ENCODE results near the gene MAML1.
"Not testable (repeated sequence)": the region's sequence is repeated elsewhere in the genome, so short reads cannot be mapped to it uniquely, and the experiment has no call there.

Gene MAML1

DNA sequence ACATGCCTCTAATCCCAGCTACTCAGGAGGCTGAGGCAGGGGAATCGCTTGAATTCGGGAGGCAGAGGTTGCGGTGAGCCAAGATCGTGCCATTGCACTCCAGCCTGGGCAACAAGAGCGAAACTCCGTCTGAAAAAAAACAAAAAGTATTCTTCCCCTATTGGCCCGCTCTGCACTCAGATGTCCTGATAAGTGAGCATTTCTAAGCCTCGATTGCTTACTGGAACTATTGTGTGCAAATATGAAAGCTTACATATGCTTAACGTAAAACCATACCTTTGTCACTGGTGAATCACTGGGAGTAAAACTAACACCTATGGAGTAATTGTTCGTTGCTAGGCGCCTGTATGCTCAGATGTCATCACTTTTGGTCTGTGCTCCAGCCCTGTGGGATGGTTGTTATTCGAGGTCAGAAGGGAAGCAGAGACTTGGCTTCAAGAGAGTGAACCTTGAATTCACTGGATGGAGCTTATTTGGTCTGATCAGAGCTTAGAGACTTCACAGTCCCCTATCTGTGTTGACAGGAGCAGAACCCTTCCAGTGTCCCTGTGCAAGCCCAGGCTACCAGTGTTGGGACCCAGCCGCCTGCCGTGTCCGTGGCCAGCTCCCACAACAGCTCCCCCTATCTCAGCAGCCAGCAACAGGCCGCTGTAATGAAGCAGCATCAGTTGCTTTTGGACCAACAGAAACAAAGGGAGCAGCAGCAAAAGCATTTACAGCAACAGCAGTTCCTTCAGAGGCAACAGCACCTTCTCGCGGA lies 35.9 kb downstream of the MAML1 start:
- DNase-seq: no peak

DNA sequence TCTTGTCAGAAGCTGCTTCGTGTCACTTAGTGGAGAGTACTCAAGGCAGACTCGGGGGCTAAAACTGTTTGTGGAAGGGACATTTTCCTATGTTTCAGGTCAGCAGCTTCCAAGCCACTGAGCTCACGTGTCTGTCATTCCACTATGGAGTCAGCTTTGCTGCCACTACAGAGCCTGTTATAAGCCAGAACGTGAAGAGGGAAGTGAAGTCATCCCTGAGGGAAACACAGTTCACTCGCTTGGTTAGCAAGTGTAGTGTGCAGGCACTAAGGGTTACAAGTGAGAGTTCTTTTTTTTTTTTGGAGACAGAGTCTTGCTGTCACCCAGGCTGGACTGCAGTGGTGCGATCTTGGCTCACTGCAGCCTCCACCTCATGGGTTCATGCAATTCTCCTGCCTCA lies 36.6 kb downstream of the MAML1 start:
- DNase-seq: no peak

DNA sequence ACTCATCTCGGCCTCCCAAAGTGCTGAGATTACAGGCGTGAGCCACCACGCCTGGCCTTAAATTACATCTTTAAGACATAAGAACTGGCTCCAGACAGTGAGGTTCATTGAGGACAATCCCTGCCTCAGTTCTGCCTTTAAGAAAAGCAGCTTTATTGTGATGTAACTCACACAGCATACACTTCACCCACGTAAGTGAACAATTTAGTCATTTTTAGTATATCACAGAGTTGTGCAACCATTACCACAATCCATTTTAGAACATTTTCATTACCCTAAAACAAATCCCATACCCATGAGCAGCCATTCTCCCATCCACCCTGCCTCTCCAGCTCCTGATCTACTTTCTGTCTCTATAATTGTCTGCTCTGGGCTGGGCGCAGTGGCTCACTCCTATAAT lies 37.2 kb downstream of the MAML1 start:
- DNase-seq: no peak

DNA sequence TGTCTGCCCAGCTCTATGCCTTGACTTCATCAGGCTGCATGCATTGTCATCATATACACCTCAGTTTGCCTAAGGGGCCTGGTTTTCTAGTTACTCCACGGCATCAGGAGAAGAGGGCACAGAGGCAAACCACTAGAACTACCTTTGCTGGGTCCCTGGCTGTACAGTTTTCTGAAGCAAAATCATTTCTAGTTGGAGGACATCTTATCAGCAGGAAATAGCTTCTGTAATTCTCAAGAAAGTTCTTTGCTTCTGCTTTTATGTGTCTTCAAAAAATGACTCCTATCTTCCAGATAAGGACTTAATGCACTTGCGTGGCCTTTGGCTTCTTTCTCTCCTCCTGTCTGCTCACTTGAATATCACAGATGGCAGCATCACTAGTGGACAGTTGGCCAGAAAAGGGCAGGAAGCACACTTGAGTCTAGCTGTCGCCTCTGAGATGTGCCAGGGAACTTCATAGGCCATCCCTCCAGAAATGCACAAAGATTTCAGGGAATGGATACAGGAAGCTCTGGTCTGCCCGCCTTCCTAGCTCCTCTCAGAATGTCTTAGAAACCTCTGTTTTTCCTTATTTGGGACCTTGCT lies 38.8 kb downstream of the MAML1 start:
- DNase-seq: no peak

DNA sequence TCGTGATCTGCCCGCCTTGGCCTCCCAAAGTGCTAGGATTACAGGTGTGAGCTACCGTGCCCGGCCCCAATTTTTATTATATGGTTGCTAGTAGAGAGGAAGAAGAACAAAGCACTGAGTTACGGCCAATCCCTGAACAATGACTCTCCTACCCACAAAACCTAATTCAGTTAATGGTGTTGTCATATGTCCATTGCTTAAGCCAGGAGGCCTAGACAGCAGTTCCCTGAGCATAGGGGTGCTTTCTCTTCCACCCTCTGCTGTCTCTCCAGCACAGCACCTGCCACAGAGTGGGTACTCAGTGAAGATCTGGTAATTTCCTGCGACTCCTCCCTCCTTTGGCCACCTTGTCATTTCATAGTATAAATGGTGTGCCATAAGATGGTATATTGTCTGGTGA lies 39.7 kb downstream of the MAML1 start:
- no peak for DNase-seq

DNA sequence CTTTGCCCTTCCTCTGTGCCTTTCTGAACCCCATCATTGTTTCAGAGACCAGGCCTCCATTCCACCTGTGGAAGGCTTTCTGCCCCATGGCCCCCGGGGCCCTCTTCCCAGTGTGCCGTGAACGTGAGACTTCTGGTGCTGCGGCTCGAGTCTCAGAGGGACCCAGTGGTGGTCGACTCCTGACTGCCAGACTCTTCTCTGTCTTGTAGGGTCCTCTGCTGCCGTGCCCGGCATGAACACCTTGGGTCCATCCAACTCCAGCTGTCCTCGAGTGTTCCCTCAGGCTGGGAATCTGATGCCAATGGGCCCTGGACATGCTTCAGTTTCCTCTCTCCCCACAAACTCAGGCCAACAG lies 41.0 kb downstream of the MAML1 start:
- no peak for DNase-seq

DNA sequence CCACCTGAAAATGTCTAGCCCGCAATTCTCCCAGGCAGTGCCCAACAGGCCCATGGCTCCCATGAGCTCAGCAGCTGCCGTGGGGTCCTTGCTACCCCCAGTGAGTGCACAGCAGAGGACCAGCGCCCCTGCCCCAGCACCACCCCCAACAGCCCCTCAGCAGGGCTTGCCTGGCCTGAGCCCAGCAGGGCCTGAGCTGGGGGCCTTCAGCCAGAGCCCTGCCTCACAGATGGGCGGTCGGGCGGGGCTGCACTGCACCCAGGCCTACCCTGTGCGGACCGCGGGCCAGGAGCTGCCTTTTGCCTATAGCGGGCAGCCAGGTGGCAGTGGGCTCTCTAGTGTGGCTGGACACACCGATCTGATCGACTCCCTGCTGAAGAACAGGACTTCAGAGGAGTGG lies 41.8 kb downstream of the MAML1 start:
- no peak for DNase-seq

DNA sequence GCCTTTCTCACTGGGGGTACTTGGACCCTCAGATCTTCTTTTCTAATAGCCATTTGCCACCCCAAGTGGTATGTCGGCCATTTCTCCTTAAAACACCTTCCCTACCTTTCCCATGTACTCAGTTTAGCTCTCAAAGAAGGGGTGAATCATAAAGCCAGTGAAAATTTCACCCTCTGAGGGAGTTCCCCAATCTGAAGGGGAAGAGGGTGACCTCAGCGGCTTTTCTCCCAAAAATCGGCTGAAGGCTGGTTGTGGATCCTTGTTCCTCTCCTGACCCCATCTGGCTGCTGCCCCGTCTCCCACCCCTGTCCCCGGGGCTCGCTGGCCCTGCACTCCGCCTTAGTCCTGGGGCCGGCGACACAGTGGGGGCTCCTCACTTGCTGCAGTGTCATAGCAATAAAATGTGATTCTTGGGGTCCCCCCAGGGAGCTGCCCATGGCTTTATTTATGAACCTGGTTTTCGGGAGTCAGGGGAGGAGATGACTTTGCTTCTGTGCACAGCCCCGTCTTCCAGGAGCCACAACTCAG lies 43.9 kb downstream of the MAML1 start:
- DNase-seq: no peak

DNA sequence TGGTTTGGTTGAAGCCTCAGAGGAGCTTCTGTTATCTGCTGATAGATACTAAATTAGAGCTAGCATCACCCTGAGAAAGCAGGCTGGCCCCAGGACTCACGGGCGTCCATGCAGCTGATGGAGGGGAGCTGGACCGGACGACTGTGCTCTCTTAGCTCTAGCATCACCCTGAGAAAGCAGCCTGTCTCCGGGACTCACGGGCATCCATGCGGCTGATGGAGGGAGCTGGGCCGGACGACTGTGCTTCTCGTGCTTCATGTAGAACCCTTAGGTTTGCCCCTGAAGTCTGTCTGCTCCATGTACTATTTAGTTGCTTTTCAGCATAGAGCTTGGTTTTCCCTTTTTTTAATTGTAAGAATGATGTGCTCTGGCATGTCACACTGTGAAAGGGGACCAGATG lies 44.8 kb downstream of the MAML1 start:
- DNase-seq: no peak

DNA sequence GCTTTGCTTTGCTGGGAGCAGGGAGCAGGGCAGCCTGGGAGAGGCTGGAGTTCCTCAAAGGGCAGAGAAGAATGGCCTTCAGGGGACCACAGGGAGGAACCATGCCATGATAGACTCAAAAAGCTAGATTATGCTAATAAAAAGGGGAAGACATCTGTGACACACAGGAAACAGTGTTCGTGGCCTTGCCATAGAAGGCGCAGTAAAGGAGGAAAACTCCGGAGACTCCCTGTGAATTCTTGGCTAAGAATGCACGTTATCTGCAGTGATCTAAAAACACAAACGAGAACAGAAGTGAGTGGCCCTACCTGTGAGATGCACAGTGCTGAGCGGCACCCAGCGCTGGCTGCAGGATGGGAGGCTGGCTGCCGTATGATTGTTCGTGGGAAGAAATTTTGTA lies 45.3 kb downstream of the MAML1 start:
- no peak for DNase-seq

DNA sequence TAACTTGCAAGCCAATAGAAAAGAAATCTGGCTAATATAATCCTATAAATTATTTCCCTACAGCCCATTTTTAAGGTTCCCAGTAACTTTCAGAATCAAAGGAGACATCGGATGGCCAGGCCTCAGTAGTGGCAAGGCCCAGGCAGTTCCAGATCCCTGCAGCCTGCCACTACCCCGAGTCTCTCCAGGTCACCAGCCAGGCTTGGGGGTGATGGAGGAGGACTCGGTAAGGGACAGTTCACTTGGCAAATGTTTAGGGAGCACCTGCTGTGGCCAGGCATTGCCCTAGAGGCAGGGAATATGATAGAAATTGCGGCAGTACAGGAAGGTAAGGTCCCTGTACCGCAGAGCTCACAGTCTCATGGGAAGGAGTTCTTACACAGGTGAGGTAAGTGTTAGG lies 46.0 kb downstream of the MAML1 start:
- DNase-seq: no peak

DNA sequence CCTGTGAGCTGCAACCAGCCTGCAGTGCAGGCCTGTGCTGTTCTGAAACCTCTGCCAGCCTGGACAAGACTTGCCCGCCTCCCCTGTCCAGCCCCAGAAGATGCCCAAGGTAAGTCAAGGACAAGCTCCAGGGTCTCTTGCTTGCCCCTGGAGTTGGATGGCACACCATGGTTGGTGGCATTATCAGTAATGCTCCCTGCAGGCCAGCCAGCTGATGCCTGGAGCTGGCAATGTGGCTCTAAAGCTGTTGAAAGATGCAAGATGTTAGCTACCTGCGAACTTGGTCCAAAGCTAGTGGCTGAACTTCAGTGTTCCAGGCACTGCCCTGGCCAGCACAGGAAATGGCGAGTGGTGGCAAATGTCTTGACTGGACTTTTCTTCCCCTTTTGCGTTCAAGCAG lies 47.2 kb downstream of the MAML1 start:
- no peak for DNase-seq

DNA sequence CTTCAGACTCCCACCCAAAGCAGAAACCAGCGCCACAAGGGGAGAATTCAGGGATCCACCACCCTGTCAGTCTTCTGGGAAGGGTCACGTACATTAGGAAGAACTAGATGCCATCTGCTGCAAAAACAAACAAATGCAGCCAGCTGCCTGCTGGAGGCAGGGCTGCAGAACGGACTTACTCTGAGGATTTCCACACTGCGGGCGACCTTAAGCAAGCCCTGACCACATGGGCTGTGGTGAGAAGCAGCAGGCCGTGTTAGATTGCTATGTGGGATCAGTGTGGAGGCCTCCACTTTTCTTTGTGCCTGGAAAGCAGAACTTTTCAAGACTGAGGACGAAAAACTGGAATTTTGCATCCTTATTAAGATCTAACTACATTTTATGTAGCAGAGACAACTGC lies 47.7 kb downstream of the MAML1 start:
- DNase-seq: no peak

DNA sequence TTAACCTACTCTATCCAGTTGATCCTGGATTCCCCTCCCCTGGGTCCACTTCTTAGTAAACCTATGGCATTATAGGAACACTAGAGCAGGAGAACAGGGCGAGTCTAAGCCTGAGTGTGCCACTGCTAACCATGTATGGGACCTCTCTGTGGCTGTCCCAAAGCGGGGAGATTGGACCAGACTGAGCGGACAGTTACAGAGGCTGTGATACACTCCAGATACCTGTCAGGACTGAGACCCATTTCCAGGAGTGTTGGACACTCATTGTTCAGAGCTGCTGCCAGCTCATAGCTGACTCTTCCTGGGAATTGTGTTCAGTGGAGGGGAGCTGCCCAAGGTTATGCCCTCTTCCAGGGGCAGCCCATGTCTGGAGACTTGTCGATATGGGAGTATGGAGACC lies 49.2 kb downstream of the MAML1 start:
- DNase-seq: no peak

DNA sequence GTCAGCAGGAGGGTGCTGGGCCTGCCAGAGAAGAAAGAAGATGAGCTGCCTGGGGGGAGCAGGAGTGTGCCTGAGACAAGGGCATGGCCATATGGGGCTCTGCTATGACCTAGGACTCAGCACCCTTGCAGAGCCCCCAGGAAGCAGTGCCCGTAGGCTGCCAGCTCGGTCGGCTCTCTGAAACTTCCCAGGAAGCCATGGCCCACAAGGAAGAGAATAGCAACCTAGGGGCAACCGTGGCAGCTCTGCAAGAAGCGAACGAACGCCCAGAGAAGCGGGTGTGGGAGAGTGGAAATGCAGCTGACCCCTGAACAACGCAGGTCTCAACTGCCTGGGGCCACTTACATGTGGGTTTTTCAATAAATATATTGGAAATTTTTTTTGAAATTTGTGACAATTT lies 50.5 kb downstream of the MAML1 start:
- DNase-seq: no peak

DNA sequence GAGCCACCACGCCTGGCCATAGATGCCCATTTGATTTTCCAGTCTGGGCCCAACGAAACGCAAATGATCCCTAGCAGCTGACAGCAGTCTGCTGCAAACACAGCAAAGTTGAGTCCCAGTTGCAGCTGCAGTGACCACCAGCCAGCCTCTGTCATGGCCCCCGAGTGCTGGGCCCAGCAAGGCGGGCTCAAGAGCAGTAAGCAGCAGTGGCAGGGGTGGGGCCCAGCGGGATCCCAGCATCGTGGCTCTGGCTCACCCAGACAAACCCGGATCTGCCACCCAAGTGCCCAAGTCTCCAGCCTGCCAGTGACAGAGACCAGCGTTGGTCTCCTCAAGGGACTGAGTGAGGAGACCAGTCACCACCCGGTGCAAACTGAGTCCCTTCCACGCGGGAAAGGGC lies 54.2 kb downstream of the MAML1 start:
- no peak for DNase-seq

DNA sequence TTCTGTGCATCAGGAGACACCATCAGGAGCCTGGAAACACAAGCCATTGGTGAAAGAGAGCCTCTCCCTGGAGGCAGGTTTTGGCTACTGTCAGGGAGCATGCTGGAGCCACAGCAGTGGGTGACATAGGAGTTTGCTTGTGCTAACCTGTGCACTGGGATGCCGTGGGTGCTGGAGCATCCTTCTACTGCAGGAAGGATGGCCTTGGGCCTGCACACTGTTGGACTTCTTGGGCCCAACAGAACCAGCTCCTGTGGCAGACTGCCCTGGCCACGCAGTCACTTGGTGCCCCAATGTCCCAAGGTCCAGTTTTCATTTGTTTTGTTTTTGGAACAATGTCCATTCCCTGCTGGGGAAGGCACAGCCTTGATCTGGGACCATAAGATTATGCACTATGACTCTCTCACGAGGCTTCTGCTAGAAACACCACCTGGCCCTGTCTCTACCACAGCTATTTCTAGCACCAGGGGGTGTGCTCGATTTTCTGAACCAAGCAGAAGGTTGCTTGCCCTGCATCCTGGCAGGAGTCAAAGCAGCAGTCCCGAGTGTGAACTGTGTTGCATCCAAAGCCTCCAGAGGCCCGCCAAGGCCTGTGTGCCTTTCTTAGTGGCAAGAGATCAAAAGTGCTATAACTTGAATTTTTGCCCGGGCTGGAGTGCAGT lies 55.7 kb downstream of the MAML1 start:
- DNase-seq: no peak

DNA sequence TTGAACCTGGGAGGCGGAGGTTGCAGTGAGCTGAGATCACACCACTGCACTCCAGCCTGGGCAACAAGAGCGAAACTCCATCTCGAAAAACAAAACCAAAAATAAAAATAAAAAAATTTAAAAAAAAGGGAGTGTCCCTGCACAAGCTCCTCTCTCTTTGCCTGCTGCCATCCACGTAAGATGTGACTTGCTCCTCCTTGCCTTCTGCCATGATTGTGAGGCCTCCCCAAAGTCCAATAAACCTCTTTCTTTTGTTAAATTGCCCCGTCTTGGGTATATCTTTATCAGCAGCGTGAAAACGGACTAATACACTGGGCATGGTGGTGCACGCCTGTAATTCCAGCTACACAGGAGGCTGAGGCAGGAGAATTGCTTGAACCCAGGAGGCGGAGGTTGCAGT lies 56.7 kb downstream of the MAML1 start:
- not testable (repeated sequence) for DNase-seq

DNA sequence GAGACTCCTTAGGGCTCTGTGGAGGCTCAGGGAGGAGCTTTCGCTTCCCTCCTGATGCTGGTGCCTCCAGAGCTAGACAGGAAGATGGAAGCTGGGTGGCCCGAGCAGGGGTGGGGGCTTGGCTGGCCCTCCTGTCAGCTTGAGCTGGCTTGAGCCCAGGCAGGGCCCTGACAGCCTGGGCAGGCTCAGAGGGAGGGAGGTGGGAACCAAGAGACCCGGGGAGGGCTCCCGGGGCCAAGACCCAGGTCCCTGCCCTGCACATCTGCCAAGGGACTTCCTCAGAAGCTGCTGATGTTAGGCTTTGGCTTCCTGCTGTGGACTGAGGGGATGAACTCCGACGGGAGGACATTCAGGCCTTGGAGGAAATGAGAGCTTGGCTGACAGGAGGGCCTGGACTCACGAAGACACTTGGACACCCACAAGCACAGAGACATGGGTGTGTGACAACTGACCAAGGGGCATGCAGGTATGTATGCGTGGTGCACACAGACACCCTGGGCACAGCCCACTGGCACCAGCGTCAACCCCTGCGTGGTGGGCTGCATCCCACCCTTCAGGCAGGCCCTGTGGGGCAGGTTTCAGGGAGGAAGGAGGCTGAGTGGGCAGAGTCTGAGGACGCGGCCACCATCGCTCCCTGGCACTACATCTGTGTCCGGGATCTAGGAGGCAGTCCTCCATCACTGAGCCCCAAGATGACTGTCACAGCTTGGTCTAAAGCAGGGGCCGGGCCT lies 59.4 kb downstream of the MAML1 start:
- DNase-seq: no peak

DNA sequence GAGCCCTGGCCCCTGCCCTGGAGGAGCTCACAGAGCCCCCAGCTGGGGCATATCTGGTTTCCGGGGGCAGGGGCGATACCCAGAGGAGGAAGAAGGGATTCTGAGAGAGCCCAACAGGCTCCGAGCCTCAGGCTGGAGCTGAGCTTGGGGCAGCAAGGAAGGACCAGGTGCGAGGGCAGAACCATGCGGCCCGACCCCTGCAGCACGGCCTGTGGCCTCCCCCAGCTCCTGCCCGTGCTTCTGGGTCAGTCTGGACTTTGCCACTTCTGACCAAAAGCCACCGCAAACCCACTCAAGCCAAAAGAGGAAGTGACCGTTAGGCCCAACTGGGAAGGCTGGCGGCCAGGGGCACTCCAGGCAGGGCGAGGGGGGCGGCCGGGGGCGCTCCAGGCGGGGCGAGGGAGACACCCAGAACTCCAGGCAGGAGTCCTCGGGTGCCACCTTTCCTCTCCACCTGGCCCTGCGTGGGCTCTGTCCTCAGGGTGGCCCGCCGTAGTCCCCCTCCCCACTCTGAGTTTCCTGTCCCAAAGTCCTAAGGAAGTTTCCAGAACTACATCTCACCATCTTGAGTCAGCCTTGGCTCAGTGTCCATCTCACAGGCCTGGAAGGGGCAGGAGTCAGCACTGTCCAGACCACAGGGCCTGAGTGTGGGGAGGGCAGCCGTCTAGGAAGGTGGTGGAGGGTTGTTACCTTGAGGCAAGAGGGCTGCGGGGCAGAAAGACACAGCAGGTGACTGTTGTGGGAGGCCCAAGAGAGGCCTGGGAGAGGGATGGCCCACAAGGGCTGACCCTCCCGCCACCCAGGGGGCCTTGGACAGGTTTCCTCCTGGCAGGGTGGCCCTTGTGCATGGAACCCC lies 60.2 kb downstream of the MAML1 start:
- no peak for DNase-seq

DNA sequence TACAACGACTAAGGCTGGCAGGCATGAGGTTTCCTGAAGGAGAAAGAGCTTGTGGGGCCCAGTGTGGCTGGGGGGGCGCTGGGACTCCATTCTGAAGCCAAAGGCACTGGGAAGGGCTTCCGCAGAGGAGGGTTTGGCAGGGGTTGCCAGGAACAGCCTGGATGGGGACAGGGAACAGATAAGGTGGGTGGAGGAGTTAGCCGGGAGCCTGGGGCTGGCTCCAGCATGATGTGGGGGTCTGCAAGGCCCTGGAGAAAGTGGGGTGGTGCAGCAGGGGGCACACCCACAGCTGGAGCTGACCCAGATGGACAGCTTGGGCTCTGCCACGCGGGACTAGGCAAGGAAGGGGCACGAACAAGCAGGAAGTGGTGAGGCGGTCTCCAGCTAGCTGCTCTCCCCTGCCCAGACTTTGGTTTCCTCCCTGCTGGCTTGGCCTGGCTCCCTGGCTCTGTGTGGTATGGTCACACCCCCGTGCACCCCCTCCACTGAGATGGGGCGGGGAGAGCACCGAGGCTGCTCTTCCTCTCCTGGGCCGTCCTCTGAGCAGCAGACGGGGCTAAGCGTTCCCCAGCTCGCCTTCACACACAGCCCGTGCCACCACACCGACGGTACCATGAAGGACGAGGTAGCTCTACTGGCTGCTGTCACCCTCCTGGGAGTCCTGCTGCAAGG lies 61.0 kb downstream of the MAML1 start, which contains the start of gene LTC4S:
Gene LTC4S (plus strand): TSS at position 519 of the 672 bp plus-strand sequence. CDS start 95 bp downstream, at position 614.
- no peak for DNase-seq

DNA sequence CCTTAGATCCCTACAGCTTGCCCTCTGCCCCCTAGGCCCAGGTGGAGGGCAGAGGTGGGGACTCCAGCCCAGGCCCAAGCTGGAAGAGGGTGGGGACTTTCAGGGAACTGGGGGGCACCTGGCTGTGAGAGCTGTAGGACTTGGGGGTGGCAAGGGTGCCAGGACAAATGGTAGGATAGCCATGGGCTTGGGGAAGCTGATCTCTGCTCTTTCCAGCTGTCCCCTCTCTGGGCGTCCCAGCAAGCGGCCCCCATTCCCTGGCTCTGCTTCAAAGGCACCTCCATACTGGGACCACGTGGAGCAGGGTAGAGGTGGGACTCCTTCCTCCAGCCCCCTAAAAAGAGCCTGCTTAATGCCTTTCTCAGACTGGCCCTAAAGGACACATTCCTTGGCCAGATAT lies 61.5 kb downstream of the MAML1 start:
- no peak for DNase-seq
